ENCODE measurements around the gene IFI27L1.

DNA sequence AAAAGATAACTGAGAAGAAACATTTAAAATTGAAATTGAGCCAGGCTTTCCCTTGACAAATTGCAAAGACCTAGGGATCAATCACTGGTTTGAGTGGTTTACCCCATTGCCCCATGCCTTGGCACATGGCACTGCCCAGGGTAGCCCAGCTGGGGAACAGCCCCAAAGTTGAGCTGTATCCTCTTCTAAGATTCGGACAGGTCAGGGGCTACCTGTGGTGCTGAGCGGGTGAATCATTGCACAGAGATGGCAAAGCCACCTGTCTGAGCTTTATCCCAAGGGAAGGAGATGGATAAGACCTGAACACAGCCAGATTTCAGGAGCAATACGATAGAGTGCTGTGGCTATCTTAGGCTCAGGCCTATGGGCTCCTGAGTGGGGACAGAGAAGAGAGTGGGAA, 41.3 kb downstream of the IFI27L1 start:
- TF ChIP-seq, protein P1, sequence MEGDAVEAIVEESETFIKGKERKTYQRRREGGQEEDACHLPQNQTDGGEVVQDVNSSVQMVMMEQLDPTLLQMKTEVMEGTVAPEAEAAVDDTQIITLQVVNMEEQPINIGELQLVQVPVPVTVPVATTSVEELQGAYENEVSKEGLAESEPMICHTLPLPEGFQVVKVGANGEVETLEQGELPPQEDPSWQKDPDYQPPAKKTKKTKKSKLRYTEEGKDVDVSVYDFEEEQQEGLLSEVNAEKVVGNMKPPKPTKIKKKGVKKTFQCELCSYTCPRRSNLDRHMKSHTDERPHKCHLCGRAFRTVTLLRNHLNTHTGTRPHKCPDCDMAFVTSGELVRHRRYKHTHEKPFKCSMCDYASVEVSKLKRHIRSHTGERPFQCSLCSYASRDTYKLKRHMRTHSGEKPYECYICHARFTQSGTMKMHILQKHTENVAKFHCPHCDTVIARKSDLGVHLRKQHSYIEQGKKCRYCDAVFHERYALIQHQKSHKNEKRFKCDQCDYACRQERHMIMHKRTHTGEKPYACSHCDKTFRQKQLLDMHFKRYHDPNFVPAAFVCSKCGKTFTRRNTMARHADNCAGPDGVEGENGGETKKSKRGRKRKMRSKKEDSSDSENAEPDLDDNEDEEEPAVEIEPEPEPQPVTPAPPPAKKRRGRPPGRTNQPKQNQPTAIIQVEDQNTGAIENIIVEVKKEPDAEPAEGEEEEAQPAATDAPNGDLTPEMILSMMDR (IDR thresholded peaks at IDR 0.05) = no peak
- no peak for TF ChIP-seq POLR2A (IDR thresholded peaks at IDR 0.05)
